NCI-H146 (cell line): ENCODE results near the gene CAMKMT.

Source experiments
- DNase-seq: peaks from one replicate; lab custom pipeline; 2025; lab: John Stamatoyannopoulos, UW

CAMKMT gene

GRCh38 chr2:44596537-44597320, 235.0 kb downstream of the CAMKMT start:
- DNase-seq: no peak

GRCh38 chr2:44598330-44599119, 236.8 kb downstream of the CAMKMT start:
- DNase-seq: no peak

- peak; percentile 24 for DNase-seq
Observed at GRCh38 chr2:44599130-44599529, 237.4 kb downstream of the CAMKMT start.

- no peak for DNase-seq
Observed at GRCh38 chr2:44602446-44602845, 240.7 kb downstream of the CAMKMT start.

GRCh38 chr2:44605511-44605910, 243.8 kb downstream of the CAMKMT start:
- no peak for DNase-seq

- no peak for DNase-seq
Observed at GRCh38 chr2:44612276-44612675, 250.5 kb downstream of the CAMKMT start.

GRCh38 chr2:44614940-44615339, 253.2 kb downstream of the CAMKMT start:
- DNase-seq: no peak

GRCh38 chr2:44615950-44616518, 254.3 kb downstream of the CAMKMT start:
- DNase-seq: peak; percentile 69

GRCh38 chr2:44616667-44617155, 255.0 kb downstream of the CAMKMT start:
- DNase-seq: peak; percentile 37

- DNase-seq: no peak
Observed at GRCh38 chr2:44618251-44619023, 256.7 kb downstream of the CAMKMT start.

GRCh38 chr2:44620189-44620990, 258.6 kb downstream of the CAMKMT start:
- peak; percentile 69 for DNase-seq

- peak; percentile 45 for DNase-seq
Observed at GRCh38 chr2:44623622-44624351, 262.0 kb downstream of the CAMKMT start.

GRCh38 chr2:44628297-44628696, 266.6 kb downstream of the CAMKMT start:
- no peak for DNase-seq

GRCh38 chr2:44632931-44633689, 271.4 kb downstream of the CAMKMT start:
- no peak for DNase-seq

GRCh38 chr2:44635725-44636124, 274.0 kb downstream of the CAMKMT start:
- DNase-seq: no peak

- DNase-seq: peak; percentile 29
Observed at GRCh38 chr2:44638649-44639048, 276.9 kb downstream of the CAMKMT start.

- no peak for DNase-seq
Observed at GRCh38 chr2:44639399-44639798, 277.7 kb downstream of the CAMKMT start.

GRCh38 chr2:44642123-44642857, 280.5 kb downstream of the CAMKMT start:
- no peak for DNase-seq

- DNase-seq: no peak
Observed at GRCh38 chr2:44645937-44646336, 284.2 kb downstream of the CAMKMT start.
